HepG2 (cell line): ENCODE measurements around the gene FAM234B. TPM values are rescaled to one million over a fixed set of nuclear protein-coding genes. Genes with fewer than 3 reads are reported as not detected.

Experiments used
- HNRNPK ChIP-seq: fragments of 200-400 bp; formaldehyde crosslinking; IDR thresholded peaks from 2 replicates; pipeline ENCODE4 v1.6.1; 2018; ENCODE audit warnings: low read length, low read depth, moderate library complexity, mild to moderate bottlenecking; ENCODE audit not compliant: poor library complexity, severe bottlenecking
- HOXA3 ChIP-seq: sonication (generic); formaldehyde crosslinking; IDR thresholded peaks from 2 replicates; pipeline ENCODE4 v1.5.0; 2020; ENCODE audit warnings: missing genetic modification reagents
- HOXA9 ChIP-seq: sonication (generic); formaldehyde crosslinking; IDR thresholded peaks from 2 replicates; pipeline ENCODE4 v1.8.1; 2022; ENCODE audit warnings: missing genetic modification reagents, mild to moderate bottlenecking, moderate library complexity, borderline replicate concordance
- KLF6 ChIP-seq: IDR thresholded peaks from 2 replicates; pipeline ENCODE4 v1.8.0; 2016; ENCODE audit warnings: missing biosample characterization, missing genetic modification reagents
- MTA1 ChIP-seq: sonication (generic); formaldehyde crosslinking; IDR thresholded peaks from 2 replicates; pipeline ENCODE4 v1.4.0; 2020; ENCODE audit warnings: missing genetic modification reagents, mild to moderate bottlenecking, borderline replicate concordance
- NFKBIZ ChIP-seq: IDR thresholded peaks from 2 replicates; pipeline ENCODE4 v1.6.1; 2018; ENCODE audit warnings: missing genetic modification reagents, missing compliant biosample characterization
- ONECUT2 ChIP-seq: sonication (generic); formaldehyde crosslinking; IDR thresholded peaks from 2 replicates; pipeline ENCODE4 v1.4.0; 2020; ENCODE audit warnings: missing genetic modification reagents
- PHF20 ChIP-seq: sonication (generic); formaldehyde crosslinking; IDR thresholded peaks from 2 replicates; pipeline ENCODE4 v1.5.0; 2020; ENCODE audit warnings: mild to moderate bottlenecking, missing genetic modification reagents
- POGZ ChIP-seq: sonication (generic); formaldehyde crosslinking; IDR thresholded peaks from 2 replicates; pipeline ENCODE4 v1.4.0; 2020; ENCODE audit warnings: mild to moderate bottlenecking, missing genetic modification reagents
- RNF2 ChIP-seq: fragments of 450-650 bp; conservative IDR thresholded peaks from 2 replicates; pipeline ENCODE4 v1.6.1; 2016; ENCODE audit warnings: low read depth
- SALL2 ChIP-seq: sonication (generic); formaldehyde crosslinking; IDR thresholded peaks from 2 replicates; pipeline ENCODE4 v1.8.1; 2023; ENCODE audit warnings: mild to moderate bottlenecking, missing genetic modification reagents, inconsistent platforms
- SP5 ChIP-seq: IDR thresholded peaks from 2 replicates; pipeline ENCODE4 v1.6.1; 2016; ENCODE audit warnings: low read depth, borderline replicate concordance
- SSRP1 ChIP-seq: IDR thresholded peaks from 2 replicates; pipeline ENCODE4 v1.6.1; 2016; ENCODE audit warnings: control low read depth
- XBP1 ChIP-seq: sonication (generic); formaldehyde crosslinking; IDR thresholded peaks from 2 replicates; pipeline ENCODE4 v1.5.0; 2020; ENCODE audit warnings: missing genetic modification reagents
- ZNF12 ChIP-seq: sonication (generic); formaldehyde crosslinking; IDR thresholded peaks from 2 replicates; pipeline ENCODE4 v1.5.0; 2020; ENCODE audit warnings: missing genetic modification reagents
- ZNF569 ChIP-seq: sonication (generic); formaldehyde crosslinking; IDR thresholded peaks from 2 replicates; pipeline ENCODE4 v1.5.0; 2020; ENCODE audit warnings: mild to moderate bottlenecking, missing genetic modification reagents, moderate library complexity, borderline replicate concordance
- ZNF768 ChIP-seq: sonication (generic); formaldehyde crosslinking; IDR thresholded peaks from 2 replicates; pipeline ENCODE4 v1.4.0; 2020; ENCODE audit warnings: missing genetic modification reagents
- polyA plus RNA-seq, 8 experiments: library from polyadenylated mRNA; depleted of rRNA in 3 of 8; stranded (reverse) in 7 of 8; unstranded in 1 of 8; fragments of >200 nt; fragmentation: Illumina TruSeq in 4 of 8; extraction: Trizol in 4 of 8; gene quantifications; 2 replicates each; pipeline versions ENCODE4 v1.2.1 to v1.2.3, GENCODE V29; 2011 to 2016; ENCODE audit warnings: low read depth in 4 of 8, missing spikeins in 1 of 8, mixed read lengths in 1 of 8; ENCODE audit not compliant: insufficient read depth in 1 of 8
- total RNA-seq, 5 experiments: library from RNA; depleted of rRNA; stranded (reverse); fragments of >200 nt; fragmentation: Illumina TruSeq; extraction: Trizol; gene quantifications; 2 replicates each; pipeline ENCODE4 v1.2.3, GENCODE V29; 2016; ENCODE audit warnings: low read depth in 1 of 5
- TF ChIP-seq, protein P1 (sequence below): sonication (generic); formaldehyde crosslinking; IDR thresholded peaks from 2 replicates; pipeline ENCODE4 v1.5.1; 2020; ENCODE audit warnings: missing genetic modification reagents, mild to moderate bottlenecking, borderline replicate concordance
- TF ChIP-seq, protein P2 (sequence below): sonication (generic); formaldehyde crosslinking; IDR thresholded peaks from 2 replicates; pipeline ENCODE4 v1.5.1; 2020; ENCODE audit warnings: missing genetic modification reagents, mild to moderate bottlenecking, borderline replicate concordance
- TF ChIP-seq, protein P3 (sequence below): sonication (generic); formaldehyde crosslinking; conservative IDR thresholded peaks from 2 replicates; pipeline ENCODE4 v1.4.0; 2020; ENCODE audit warnings: missing genetic modification reagents
- TF ChIP-seq, protein P4 (sequence below): sonication (generic); formaldehyde crosslinking; conservative IDR thresholded peaks from 2 replicates; pipeline ENCODE4 v1.4.0; 2020; ENCODE audit warnings: mild to moderate bottlenecking, missing genetic modification reagents, moderate library complexity

Gene FAM234B
- total and polyA plus RNA-seq, 2 of the 13 experiments (the other 11 are each of a cell fraction or from before 2014, with no cell fraction given): 7.8 to 13.8 TPM

DNA sequence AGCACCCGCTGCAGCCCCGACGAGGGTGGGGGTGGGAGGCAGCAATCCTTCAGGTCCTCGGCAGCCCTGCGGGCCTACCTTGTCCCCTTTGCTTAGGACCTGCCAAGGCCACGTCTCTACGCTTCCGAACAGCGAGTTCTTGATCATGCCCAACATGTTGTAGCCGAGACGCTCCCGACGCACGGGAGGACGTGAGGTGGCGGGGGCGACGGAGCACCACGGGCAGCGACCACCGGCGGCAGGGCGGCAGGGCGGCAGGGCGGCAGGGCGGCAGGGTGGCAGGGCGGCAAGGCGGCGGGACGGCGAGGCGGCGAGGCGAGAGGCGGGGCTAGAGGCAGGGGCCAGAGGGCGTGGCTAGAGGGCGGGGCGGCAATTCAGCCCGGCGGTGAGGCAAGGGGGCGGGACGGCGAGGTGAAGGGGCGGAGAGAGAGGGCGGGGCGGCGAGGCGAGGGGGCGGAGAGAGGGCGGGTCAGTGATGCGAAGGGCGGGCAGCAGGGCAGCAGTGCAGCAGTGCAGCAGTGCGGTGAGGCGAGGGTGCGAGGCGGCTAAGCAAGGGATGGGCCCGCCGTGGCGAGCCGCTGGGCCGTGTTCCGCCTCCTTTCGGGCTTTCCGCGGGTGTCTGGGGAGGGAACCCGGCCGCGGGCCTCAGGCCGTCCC, 44.1 kb upstream of the FAM234B start, which contains the start of gene HEBP1 (continued):
- TF ChIP-seq, protein P1, sequence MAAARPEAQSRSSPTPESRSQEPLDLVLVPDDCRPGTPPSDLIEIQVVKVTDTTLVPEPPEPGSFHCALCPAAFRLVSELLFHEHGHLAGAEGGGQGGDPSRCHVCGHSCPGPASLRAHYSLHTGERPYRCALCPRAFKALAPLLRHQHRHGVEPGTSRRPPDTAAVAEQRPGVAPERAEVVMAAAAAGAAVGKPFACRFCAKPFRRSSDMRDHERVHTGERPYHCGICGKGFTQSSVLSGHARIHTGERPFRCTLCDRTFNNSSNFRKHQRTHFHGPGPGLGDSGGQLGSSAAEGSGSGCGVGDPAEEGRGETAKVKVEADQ (CRISPR knock-in tag): peak; percentile 40; the same call in 1 of the 2 replicates
- peak; percentile 83 for TF ChIP-seq HOXA9 (CRISPR knock-in tag)
- peak; percentile 45; the same call in 1 of the 2 replicates for TF ChIP-seq HOXA3 (CRISPR knock-in tag)
- TF ChIP-seq MTA1 (CRISPR knock-in tag): peak; percentile 19; the same call in 1 of the 2 replicates
- peak; percentile 41 for TF ChIP-seq HNRNPK
- 0 out of 2 replicates have a peak, but pooled peaks have one; percentile 13 for TF ChIP-seq POGZ (CRISPR knock-in tag)
- TF ChIP-seq, protein P2, sequence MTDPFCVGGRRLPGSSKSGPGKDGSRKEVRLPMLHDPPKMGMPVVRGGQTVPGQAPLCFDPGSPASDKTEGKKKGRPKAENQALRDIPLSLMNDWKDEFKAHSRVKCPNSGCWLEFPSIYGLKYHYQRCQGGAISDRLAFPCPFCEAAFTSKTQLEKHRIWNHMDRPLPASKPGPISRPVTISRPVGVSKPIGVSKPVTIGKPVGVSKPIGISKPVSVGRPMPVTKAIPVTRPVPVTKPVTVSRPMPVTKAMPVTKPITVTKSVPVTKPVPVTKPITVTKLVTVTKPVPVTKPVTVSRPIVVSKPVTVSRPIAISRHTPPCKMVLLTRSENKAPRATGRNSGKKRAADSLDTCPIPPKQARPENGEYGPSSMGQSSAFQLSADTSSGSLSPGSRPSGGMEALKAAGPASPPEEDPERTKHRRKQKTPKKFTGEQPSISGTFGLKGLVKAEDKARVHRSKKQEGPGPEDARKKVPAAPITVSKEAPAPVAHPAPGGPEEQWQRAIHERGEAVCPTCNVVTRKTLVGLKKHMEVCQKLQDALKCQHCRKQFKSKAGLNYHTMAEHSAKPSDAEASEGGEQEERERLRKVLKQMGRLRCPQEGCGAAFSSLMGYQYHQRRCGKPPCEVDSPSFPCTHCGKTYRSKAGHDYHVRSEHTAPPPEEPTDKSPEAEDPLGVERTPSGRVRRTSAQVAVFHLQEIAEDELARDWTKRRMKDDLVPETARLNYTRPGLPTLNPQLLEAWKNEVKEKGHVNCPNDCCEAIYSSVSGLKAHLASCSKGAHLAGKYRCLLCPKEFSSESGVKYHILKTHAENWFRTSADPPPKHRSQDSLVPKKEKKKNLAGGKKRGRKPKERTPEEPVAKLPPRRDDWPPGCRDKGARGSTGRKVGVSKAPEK: no peak
- 0 out of 2 replicates have a peak, but pooled peaks have one; percentile 55 for TF ChIP-seq SALL2 (CRISPR knock-in tag)
- TF ChIP-seq, protein P3, sequence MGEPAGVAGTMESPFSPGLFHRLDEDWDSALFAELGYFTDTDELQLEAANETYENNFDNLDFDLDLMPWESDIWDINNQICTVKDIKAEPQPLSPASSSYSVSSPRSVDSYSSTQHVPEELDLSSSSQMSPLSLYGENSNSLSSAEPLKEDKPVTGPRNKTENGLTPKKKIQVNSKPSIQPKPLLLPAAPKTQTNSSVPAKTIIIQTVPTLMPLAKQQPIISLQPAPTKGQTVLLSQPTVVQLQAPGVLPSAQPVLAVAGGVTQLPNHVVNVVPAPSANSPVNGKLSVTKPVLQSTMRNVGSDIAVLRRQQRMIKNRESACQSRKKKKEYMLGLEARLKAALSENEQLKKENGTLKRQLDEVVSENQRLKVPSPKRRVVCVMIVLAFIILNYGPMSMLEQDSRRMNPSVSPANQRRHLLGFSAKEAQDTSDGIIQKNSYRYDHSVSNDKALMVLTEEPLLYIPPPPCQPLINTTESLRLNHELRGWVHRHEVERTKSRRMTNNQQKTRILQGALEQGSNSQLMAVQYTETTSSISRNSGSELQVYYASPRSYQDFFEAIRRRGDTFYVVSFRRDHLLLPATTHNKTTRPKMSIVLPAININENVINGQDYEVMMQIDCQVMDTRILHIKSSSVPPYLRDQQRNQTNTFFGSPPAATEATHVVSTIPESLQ (CRISPR knock-in tag): no peak; the same call in 1 of the 2 replicates
- TF ChIP-seq, protein P4, sequence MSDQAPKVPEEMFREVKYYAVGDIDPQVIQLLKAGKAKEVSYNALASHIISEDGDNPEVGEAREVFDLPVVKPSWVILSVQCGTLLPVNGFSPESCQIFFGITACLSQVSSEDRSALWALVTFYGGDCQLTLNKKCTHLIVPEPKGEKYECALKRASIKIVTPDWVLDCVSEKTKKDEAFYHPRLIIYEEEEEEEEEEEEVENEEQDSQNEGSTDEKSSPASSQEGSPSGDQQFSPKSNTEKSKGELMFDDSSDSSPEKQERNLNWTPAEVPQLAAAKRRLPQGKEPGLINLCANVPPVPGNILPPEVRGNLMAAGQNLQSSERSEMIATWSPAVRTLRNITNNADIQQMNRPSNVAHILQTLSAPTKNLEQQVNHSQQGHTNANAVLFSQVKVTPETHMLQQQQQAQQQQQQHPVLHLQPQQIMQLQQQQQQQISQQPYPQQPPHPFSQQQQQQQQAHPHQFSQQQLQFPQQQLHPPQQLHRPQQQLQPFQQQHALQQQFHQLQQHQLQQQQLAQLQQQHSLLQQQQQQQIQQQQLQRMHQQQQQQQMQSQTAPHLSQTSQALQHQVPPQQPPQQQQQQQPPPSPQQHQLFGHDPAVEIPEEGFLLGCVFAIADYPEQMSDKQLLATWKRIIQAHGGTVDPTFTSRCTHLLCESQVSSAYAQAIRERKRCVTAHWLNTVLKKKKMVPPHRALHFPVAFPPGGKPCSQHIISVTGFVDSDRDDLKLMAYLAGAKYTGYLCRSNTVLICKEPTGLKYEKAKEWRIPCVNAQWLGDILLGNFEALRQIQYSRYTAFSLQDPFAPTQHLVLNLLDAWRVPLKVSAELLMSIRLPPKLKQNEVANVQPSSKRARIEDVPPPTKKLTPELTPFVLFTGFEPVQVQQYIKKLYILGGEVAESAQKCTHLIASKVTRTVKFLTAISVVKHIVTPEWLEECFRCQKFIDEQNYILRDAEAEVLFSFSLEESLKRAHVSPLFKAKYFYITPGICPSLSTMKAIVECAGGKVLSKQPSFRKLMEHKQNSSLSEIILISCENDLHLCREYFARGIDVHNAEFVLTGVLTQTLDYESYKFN: 0 out of 2 replicates have a peak, but pooled peaks have one; percentile 12
- 0 out of 2 replicates have a peak, but pooled peaks have one; percentile 16 for TF ChIP-seq ZNF12
- no peak for TF ChIP-seq NFKBIZ (CRISPR knock-in tag)
- TF ChIP-seq RNF2: 0 out of 2 replicates have a peak, but pooled peaks have one; percentile 21
- TF ChIP-seq ZNF569 (CRISPR knock-in tag): no peak
- TF ChIP-seq SP5 (CRISPR knock-in tag): no peak; the same call in 1 of the 2 replicates
- no peak for TF ChIP-seq ONECUT2 (CRISPR knock-in tag)
- 0 out of 2 replicates have a peak, but pooled peaks have one; percentile 14 for TF ChIP-seq ZNF768 (CRISPR knock-in tag)
- no peak for TF ChIP-seq XBP1
- no peak for TF ChIP-seq SSRP1 (CRISPR knock-in tag)
- no peak for TF ChIP-seq PHF20 (CRISPR knock-in tag)
- TF ChIP-seq KLF6: peak; percentile 15; the same call in 1 of the 2 replicates
